COLO668 (cell line): ENCODE measurements around the gene GTPBP4.
"Not testable (repeated sequence)": the region's sequence is repeated elsewhere in the genome, so short reads cannot be mapped to it uniquely, and the experiment has no call there.

Experiments used
- DNase-seq: peaks from one replicate; lab custom pipeline; 2025; ENCODE audit not compliant: unreplicated experiment; lab: John Stamatoyannopoulos, UW

The GTPBP4 gene

GRCh38 chr10:1024103-1024502 lies 35.9 kb downstream of the GTPBP4 start:
- DNase-seq = no peak

- DNase-seq = no peak
These were observed 37.4 kb downstream of the GTPBP4 start, which contains the start of gene IDI2 for GRCh38 chr10:1025683-1026082. Gene IDI2 (minus strand): TSS chr10:1025859. CDS start chr10:1024723, 1,136 bp downstream.

DNA sequence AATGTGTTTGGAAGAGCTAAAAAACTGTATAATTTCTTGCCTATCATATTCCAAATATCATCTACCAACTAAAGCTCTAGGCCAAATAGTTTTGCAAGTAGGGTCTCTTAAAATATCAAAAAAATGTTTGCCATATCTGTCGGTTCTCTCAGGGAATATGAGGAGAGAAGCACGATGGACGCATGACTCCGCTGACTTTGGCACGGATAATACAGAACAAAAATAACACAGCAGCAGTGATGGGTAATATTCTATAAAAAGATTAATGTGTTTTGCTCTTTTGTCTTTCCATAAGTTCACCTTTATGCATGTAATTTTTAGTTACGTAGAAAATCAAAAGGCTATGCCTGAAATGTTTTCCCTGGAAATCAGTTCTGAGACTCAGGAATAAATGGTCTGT lies 38.3 kb downstream of the GTPBP4 start:
- DNase-seq = no peak

GRCh38 chr10:1029838-1030237 lies 41.6 kb downstream of the GTPBP4 start:
- DNase-seq = no peak

GRCh38 chr10:1033601-1034000 lies 45.4 kb downstream of the GTPBP4 start:
- DNase-seq = no peak

GRCh38 chr10:1034758-1035157 lies 46.5 kb downstream of the GTPBP4 start:
- no peak for DNase-seq

DNA sequence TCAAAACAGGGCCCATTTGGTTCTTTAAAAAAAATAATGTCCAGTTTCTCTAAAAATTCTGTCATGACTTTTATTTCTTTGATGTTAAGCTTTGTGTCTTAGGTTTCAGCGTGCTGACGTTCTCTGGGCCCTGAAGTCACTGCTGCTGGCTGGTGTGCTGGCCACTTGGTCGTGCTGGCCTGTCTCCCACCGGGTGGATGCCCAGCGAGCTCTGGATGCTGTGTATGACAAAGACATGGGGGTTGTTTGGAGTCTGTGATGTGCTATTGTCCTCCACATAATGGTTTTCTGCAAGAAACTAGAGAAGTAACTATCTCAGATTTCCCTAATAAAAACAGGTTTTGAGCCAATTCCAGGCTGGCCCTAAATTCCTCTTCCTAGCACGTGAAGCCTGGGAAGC lies 47.0 kb downstream of the GTPBP4 start:
- DNase-seq = no peak

DNA sequence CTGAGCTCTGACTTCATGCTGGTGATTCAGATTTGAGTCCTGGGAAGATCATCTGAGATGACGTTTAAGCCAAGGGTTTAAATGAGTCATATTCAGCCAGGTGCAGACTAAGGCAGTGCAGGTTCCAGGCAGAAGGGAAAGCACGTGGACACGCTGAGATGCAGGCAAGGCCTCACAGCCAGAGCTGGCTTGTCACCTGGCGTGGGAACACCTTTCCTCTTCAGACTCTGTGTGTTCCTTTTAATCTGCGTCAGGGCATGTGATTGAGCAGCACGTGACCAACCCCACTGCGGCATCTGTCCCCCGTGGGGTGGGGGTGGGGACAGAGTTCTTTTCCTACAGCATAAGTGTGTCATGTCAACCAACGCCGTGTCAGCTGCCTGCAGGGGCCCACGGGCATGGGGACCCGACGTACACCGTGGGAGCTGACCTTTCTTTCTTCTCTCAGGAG lies 48.1 kb downstream of the GTPBP4 start:
- DNase-seq = peak; percentile 8

- DNase-seq = no peak
These were observed 48.9 kb downstream of the GTPBP4 start for GRCh38 chr10:1037098-1037497.

GRCh38 chr10:1038769-1039168 lies 50.5 kb downstream of the GTPBP4 start:
- not testable (repeated sequence) for DNase-seq

GRCh38 chr10:1040133-1040532 lies 51.9 kb downstream of the GTPBP4 start:
- no peak for DNase-seq

DNA sequence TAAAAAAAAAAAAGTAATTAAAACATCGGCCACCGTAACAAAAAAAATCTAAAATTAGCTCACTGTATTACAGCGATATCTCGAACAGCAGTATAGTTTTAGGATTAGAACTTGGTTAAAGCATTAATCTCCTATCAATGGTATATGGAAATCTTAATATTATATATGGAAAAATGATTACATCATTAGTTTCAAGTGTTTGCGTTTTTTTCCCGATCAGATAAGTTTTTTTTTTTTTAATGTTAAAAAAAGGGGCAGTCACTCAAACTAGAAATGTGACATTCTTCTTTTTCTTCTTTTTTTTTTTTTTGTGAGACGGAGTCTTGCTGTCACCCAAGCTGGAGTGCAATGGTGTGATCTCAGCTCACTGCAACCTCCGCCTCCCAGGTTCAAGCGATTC lies 53.3 kb downstream of the GTPBP4 start:
- DNase-seq = no peak

GRCh38 chr10:1043532-1043995 lies 55.3 kb downstream of the GTPBP4 start:
- no peak for DNase-seq

DNA sequence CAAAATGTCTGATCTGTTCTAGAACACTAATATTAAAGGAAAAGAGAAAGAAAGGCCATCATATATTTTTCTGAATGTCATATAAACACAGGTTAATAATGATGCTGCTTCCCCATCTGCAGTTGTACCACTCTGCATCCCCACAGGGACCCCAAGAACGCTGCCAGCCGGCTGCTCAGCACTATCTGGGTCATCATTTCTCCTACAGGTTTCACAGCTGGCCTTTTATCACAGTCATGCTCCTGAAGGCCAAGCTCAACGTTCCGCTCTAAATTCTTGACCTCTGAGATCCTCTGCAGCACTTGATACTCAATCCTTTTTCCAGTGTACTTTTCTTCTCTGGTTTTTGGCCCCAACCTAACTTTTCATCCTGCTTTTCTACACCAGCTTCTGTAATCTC lies 55.9 kb downstream of the GTPBP4 start:
- DNase-seq = no peak

DNA sequence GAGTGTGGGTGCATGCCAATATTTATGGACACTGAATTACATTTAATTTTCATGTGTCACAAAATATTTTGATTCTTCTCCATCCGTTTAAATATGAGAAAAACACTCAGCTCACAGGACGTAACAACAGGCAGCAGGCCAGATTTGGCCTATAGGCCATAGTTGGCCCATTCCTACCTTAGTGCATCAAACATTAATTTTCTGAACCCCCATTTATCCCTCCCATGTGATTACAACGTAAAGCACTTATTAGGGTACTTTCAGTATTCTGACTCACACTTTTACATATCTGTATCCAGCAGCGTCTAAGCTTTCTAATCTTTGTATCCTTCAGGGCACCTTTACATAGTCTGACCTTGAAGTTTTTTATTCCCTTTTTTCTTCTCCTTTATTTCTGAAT lies 56.7 kb downstream of the GTPBP4 start:
- DNase-seq = no peak

DNA sequence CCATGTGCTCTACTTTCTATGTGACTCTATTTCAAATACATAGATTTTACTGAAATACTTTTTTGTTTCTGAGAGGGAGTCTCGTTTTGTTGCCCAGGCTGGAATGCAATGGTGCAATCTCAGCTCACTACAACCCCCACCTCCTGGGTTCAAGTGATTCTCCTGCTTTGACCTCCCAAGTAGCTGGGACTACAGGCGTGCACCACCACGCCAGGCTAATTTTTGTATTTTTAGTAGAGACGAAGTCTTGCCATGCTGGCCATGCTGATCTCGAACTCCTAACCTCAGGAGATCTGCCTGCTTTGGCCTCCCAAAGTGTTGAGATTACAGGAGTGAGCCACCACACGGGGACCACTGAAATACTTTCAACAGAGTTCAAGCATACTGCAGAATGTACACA lies 57.2 kb downstream of the GTPBP4 start:
- no peak for DNase-seq

DNA sequence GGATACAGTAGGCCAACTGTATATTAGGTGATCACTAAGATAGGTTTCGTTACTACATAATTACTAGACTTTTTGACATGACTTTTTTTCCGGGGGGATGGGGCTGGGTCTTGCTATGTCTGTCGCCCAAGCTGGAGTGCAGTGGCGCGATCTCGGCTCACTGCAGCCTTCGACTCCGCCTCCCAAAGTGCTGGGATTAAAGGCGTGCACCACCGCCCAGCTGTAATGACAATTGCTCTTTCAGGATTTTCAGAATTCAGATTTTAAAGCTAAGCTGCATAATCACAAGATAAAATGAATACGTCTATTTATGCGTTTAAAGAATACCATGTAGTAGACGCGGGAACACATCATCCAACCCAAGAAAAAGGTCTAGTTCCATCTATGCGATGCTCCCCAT lies 59.7 kb downstream of the GTPBP4 start:
- DNase-seq = peak; percentile 6

DNA sequence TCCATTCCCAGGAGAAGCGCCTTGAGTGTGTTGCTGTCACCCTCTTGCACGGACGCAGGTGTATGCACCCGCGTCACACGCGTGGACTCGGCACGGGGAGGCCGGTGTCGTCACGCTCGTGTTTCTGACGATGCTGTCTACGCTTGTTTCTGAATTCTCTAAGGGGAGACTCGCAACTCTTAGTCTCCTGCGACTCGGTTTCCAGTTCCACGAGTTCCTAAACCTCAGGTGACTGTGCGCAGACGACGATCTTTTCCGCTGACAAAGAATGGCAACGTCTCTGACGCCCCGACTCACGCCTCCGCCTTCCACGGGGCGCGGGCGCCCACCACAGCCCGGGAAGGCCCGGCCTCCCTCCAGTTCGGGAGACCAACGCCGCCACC lies 60.1 kb downstream of the GTPBP4 start:
- peak; percentile 43 for DNase-seq

GRCh38 chr10:1048732-1049424 lies 60.6 kb downstream of the GTPBP4 start, which contains the start of gene IDI1:
Gene IDI1 (minus strand): TSS chr10:1049119. CDS start chr10:1049003, 116 bp downstream.
- peak; percentile 98 for DNase-seq

GRCh38 chr10:1049425-1049958 lies 61.3 kb downstream of the GTPBP4 start:
- DNase-seq = no peak

- no peak for DNase-seq
These were observed 61.9 kb downstream of the GTPBP4 start for GRCh38 chr10:1050145-1050544.

GRCh38 chr10:1050554-1050953 lies 62.3 kb downstream of the GTPBP4 start:
- peak; percentile 32 for DNase-seq

DNA sequence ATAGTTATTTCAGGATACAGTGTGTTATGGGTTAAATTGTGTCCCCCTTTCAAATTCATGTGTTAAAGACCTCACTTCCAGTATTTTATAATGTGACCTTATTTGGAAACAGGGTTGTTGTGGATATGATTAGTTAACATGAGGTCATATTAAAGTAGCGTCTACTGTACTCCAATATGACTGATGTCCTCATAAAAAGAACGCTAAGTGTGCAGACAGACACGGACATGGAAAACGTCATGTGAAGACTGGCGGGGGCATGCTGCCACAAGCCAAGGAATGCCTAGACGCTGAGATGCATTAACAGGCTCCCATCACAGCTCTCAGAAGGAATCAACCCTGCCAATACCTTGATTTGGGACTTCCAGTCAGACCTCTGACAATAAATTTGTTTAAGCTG lies 66.5 kb downstream of the GTPBP4 start:
- no peak for DNase-seq
